Thymus (tissue), 14 donors: ENCODE data around the gene CDHR3. TPM values are rescaled to one million over a fixed set of nuclear protein-coding genes. Genes with fewer than 3 reads are reported as not detected.

Experiments
- DNase-seq, 9 donors: peaks; one replicate each; pipeline ENCODE4 v3.0.0-alpha.2; 2013; ENCODE audit warnings: low spot score in 9 of 9, low read depth in 6 of 9, missing footprints in 1 of 9
- H3K27ac ChIP-seq, 2 donors: one replicate each; pipeline ENCODE4 v1.5.1; 2013; ENCODE audit warnings: control low read depth in 1 of 2, low read depth in 1 of 2, low read length in 1 of 2, mild to moderate bottlenecking in 1 of 2, moderate library complexity in 1 of 2
- H3K27me3 ChIP-seq, 2 donors: one replicate each; pipeline ENCODE4 v1.5.1; 2013; ENCODE audit warnings: low read length in 1 of 2; ENCODE audit not compliant: control insufficient read depth in 2 of 2, insufficient read depth in 1 of 2
- H3K36me3 ChIP-seq, 2 donors: one replicate each; pipeline ENCODE4 v1.5.1; 2013; ENCODE audit warnings: low read length in 1 of 2, mild to moderate bottlenecking in 1 of 2, moderate library complexity in 1 of 2; ENCODE audit not compliant: control insufficient read depth in 2 of 2, insufficient read depth in 2 of 2
- H3K4me1 ChIP-seq, 2 donors: one replicate each; pipeline ENCODE4 v1.5.1; 2013; ENCODE audit warnings: low read length in 2 of 2; ENCODE audit not compliant: control insufficient read depth in 2 of 2, insufficient read depth in 2 of 2
- H3K4me3 ChIP-seq, 2 donors: one replicate each; pipeline ENCODE4 v1.5.1; 2013; ENCODE audit warnings: low read length in 2 of 2, control low read depth in 1 of 2, mild to moderate bottlenecking in 1 of 2
- H3K9me3 ChIP-seq, 2 donors: one replicate each; pipeline ENCODE4 v1.5.1; 2013; ENCODE audit warnings: low read length in 1 of 2, mild to moderate bottlenecking in 1 of 2; ENCODE audit not compliant: control insufficient read depth in 2 of 2, insufficient read depth in 1 of 2
- WGBS: extraction: QIAGEN DNeasy Blood & Tissue Kit; methylation state at CpG from one replicate; pipeline ENCODE4 v1.1.7; 2013; 5-methylcytosine and 5-hydroxymethylcytosine counted together
- long read RNA-seq, 10 donors: transcript quantifications; one replicate each; lab custom pipeline, GENCODE V29; 2026
- polyA plus RNA-seq: library from polyadenylated mRNA; stranded (reverse); fragments of 200-250 nt; gene quantifications from one replicate; pipeline ENCODE4 v1.2.3, GENCODE V29; 2013
- total RNA-seq: library from RNA; stranded (reverse); fragments of 120-200 nt; gene quantifications from one replicate; pipeline ENCODE4 v1.2.4, GENCODE V29; 2013
- donor health status: healthy.

Gene CDHR3, protein sequence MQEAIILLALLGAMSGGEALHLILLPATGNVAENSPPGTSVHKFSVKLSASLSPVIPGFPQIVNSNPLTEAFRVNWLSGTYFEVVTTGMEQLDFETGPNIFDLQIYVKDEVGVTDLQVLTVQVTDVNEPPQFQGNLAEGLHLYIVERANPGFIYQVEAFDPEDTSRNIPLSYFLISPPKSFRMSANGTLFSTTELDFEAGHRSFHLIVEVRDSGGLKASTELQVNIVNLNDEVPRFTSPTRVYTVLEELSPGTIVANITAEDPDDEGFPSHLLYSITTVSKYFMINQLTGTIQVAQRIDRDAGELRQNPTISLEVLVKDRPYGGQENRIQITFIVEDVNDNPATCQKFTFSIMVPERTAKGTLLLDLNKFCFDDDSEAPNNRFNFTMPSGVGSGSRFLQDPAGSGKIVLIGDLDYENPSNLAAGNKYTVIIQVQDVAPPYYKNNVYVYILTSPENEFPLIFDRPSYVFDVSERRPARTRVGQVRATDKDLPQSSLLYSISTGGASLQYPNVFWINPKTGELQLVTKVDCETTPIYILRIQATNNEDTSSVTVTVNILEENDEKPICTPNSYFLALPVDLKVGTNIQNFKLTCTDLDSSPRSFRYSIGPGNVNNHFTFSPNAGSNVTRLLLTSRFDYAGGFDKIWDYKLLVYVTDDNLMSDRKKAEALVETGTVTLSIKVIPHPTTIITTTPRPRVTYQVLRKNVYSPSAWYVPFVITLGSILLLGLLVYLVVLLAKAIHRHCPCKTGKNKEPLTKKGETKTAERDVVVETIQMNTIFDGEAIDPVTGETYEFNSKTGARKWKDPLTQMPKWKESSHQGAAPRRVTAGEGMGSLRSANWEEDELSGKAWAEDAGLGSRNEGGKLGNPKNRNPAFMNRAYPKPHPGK
- total RNA-seq = 2.2 TPM
- polyA plus RNA-seq = 2.2 TPM
- long read RNA-seq, donor 1 = 0 reads
- long read RNA-seq, donor 2 = 0 reads
- long read RNA-seq, donor 3 = 0 reads
- long read RNA-seq, donor 4 = 0 reads
- long read RNA-seq, donor 5 = 0 reads
- long read RNA-seq, donor 6 = 0 reads
- long read RNA-seq, donor 7 = 0 reads
- long read RNA-seq, donor 8 = 0 reads
- long read RNA-seq, donor 9 = 0 reads
- long read RNA-seq, donor 10 = 0 reads

DNA sequence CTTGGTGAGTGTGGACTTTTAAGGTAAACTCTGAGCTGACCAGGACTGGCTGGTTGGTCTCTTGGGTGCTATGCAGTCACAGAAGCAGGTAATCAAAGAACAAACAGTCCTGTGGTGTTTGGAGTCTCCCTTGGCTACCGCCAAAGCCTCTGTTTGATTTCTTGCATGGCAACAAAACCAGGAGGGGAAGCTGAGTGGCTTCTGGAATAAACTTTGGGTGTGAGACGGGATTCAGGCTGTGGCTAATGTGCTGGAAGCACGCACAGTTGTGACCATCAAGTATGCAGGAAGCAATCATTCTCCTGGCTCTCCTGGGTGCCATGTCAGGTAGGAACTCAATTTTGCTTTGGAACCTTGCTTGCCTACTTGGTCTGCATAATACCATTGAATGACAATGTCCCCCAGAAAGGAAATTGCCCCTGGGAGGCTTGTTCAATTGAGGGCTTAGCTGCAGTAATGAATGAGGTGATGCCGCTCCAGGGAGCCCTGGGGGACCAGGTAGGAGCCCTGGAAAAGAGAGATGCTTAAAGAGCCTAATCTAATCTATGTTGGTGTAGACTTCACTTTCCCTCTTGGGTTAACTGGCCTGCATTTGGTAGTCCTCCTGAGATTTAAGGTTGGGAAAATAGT is at the start of gene CDHR3:
TSS of gene CDHR3 (plus strand) at position 227 of the 630 bp plus-strand sequence. CDS start at position 282, 55 bp downstream.
- Histone ChIP-seq H3K27ac (no peak within 1 kb of the TSS), H3K4me1 (no peaks in the 10 kb centered on the region), H3K27me3 (no peaks in the 10 kb centered on the region), H3K4me3 (no peak within 1 kb of the TSS), H3K9me3 (peaks cover 0 to 3% of the 10 kb centered on the region in 2 donors), H3K36me3 (no peaks in the 10 kb centered on the region)
- no peak for DNase-seq
- 96% methylated on average over 4 of the region's 4 CpGs for WGBS

- Histone ChIP-seq H3K4me3 (no peak overlapping the region), H3K27ac (no peak overlapping the region), H3K36me3 (no peaks in the 10 kb centered on the region), H3K27me3 (no peaks in the 10 kb centered on the region), H3K4me1 (no peaks in the 10 kb centered on the region), H3K9me3 (peaks cover 0 to 6% of the 10 kb centered on the region in 2 donors)
- no peak for DNase-seq
- WGBS = 82% methylated on average over 3 of the region's 3 CpGs
Observed at GRCh38 chr7:105913947-105914346, 49.1 kb upstream of the CDHR3 start.

DNA sequence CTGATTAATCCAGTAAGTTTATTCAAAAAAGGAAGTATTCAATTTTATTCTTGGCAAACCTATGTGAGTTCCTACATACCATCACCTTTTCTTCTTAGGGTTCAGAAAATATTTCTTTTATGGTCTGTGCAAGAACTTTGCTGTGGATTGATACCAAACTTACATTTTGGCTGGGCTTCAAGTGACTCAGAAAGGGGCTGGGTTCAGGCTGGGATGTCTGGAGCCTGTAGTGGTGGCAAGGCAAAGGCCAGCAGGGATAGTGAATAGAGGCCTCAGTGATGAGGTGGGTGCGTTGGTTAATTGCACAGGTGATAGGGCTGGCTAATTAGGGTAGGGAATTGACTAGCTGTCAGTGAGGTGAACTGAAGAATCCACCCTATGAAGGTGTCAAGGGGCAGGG is 46.5 kb upstream of the CDHR3 start:
- Histone ChIP-seq H3K4me3 (no peak overlapping the region), H3K36me3 (no peaks in the 10 kb centered on the region), H3K27ac (no peak overlapping the region), H3K9me3 (no peaks in the 10 kb centered on the region), H3K27me3 (no peaks in the 10 kb centered on the region), H3K4me1 (no peaks in the 10 kb centered on the region)
- WGBS = 93% methylated on average over 1 of the region's 1 CpG
- no peak for DNase-seq

- Histone ChIP-seq H3K4me3 (no peak overlapping the region), H3K9me3 (no peaks in the 10 kb centered on the region), H3K27ac (no peak overlapping the region), H3K36me3 (no peaks in the 10 kb centered on the region), H3K4me1 (no peaks in the 10 kb centered on the region), H3K27me3 (no peaks in the 10 kb centered on the region)
- no peak for DNase-seq
- 97% methylated on average over 2 of the region's 2 CpGs for WGBS
Observed at GRCh38 chr7:105917659-105918058, 45.4 kb upstream of the CDHR3 start.

DNA sequence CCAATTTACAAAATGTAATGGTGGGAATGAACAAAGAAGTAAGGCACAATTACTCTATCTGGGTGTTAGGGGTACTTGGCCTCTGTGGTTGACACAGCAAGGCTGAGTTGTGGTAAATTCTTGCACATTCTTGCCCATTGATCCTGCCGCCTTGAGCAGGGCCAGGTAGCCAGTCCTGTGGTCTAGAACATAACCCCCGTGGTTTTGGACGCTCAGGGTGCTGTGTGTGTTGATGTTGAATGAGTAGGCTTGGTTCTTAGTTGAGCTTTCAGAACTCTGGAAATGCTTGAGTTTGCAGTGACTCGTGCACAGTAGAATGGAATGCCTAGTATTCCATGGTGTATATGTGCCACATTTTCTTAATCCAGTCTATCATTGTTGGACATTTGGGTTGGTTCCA is 42.3 kb upstream of the CDHR3 start:
- DNase-seq = no peak
- Histone ChIP-seq H3K4me3 (no peak overlapping the region), H3K27ac (no peak overlapping the region), H3K9me3 (peaks cover 0 to 8% of the 10 kb centered on the region in 2 donors), H3K27me3 (no peaks in the 10 kb centered on the region), H3K4me1 (no peaks in the 10 kb centered on the region), H3K36me3 (no peaks in the 10 kb centered on the region)
- 88% methylated on average over 4 of the region's 4 CpGs for WGBS

GRCh38 chr7:105924945-105925344 is 38.1 kb upstream of the CDHR3 start:
- Histone ChIP-seq H3K36me3 (no peaks in the 10 kb centered on the region), H3K4me1 (no peaks in the 10 kb centered on the region), H3K27ac (no peak overlapping the region), H3K9me3 (peaks cover 0 to 8% of the 10 kb centered on the region in 2 donors), H3K4me3 (no peak overlapping the region), H3K27me3 (no peaks in the 10 kb centered on the region)
- WGBS = 4% methylated on average over 1 of the region's 1 CpG
- DNase-seq = peak in 5 of 9 donors; percentile 7 to 68 (median 25)

DNA sequence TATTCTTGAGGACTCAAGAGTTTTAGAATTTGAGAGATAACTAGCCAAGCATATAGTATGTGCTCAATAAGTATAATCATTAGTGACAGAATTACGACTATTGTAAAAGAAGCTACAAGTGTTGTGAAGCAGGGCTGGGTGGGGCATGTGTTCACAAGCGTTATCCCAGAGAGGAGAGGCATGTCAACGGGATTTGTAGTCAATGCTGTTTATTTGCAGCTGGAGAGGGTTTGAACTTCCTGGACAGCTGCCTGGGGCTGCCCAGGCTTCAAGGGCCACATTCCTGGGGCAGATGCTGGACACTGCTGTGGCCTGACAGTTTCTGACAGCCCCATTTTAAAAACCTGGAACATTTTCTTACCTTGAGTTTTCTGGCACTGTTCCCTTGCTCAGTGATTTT is 36.9 kb upstream of the CDHR3 start:
- 79% methylated on average over 3 of the region's 3 CpGs for WGBS
- peaks cover 0 to 8% of the 10 kb centered on the region in 2 donors for H3K9me3 ChIP-seq
- H3K4me1 ChIP-seq = no peaks in the 10 kb centered on the region
- no peaks in the 10 kb centered on the region for H3K27me3 ChIP-seq
- no peaks in the 10 kb centered on the region for H3K36me3 ChIP-seq
- no peak overlapping the region for H3K4me3 ChIP-seq
- H3K27ac ChIP-seq = no peak overlapping the region
- no peak for DNase-seq

DNA sequence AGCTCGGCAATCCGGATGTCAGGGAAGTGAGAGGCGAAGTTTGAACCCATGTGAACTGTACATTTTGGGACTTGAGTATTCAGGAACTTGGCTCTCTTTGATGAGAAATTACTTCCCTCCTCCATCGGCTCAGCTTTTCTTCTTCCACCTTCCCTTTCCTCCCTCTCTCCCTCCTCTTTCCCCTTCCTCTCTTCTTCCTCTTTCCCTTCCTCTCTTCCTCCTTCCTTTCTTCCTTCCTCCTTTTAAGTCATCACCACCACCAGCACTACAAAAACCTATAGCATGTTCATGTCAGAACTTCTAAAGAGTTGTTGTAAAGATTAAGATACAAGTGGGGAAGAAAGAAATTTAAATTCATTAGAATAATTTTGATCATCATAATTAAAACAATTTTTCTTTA is 31.9 kb upstream of the CDHR3 start:
- H3K36me3 ChIP-seq = no peaks in the 10 kb centered on the region
- H3K4me1 ChIP-seq = peaks cover 0 to 5% of the 10 kb centered on the region in 2 donors
- H3K27ac ChIP-seq = no peak overlapping the region
- H3K27me3 ChIP-seq = no peaks in the 10 kb centered on the region
- WGBS = 55% methylated on average over 4 of the region's 4 CpGs
- DNase-seq = no peak
- H3K9me3 ChIP-seq = no peaks in the 10 kb centered on the region
- no peak overlapping the region for H3K4me3 ChIP-seq
